ENCODE measurements around the gene TMPO.
"Not testable (repeated sequence)": the region's sequence is repeated elsewhere in the genome, so short reads cannot be mapped to it uniquely, and the experiment has no call there.

TMPO gene

DNA sequence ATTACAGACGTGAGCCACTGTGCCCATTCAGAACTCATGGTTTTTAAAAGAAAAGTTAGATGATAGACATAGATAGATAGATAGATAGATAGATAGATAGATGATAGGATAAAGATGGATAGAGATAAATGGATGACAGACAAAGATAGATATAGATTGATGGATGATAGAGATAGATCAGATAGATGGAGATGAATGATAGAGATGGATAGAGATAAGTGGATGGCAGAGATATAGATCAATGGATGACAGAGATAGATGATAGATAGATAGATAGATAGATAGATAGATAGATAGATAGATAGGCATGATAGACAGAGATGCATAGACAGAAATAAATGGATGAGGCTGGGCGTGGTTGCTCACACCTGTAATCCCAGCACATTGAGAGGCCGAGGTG, 64.4 kb downstream of the TMPO start:
- no peak for DNase-seq

- no peak for DNase-seq
Measured at GRCh38 chr12:98580695-98581094, 65.3 kb downstream of the TMPO start.

GRCh38 chr12:98581101-98581500, 65.7 kb downstream of the TMPO start:
- DNase-seq = no peak

DNA sequence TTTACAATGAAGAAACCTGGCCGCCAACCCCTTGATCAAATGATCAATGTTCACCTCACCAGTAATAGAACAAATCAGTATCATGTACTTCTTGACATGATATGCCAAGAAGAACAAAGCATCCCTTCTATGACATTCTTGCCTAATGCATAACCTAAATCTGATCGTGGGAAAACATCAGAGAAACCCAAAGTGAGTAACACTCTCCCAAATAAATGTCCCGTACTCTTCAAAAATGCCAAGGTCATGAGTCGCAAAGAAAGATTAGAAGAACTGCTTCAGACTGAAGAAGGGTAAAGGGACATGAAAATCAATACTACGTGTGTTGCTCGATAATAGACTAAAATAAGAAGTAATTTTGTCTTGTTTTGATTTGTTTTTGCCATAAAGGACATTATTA, 66.7 kb downstream of the TMPO start:
- no peak for DNase-seq

GRCh38 chr12:98587084-98587483, 71.7 kb downstream of the TMPO start:
- no peak for DNase-seq

GRCh38 chr12:98591209-98591608, 75.8 kb downstream of the TMPO start:
- no peak for DNase-seq

DNA sequence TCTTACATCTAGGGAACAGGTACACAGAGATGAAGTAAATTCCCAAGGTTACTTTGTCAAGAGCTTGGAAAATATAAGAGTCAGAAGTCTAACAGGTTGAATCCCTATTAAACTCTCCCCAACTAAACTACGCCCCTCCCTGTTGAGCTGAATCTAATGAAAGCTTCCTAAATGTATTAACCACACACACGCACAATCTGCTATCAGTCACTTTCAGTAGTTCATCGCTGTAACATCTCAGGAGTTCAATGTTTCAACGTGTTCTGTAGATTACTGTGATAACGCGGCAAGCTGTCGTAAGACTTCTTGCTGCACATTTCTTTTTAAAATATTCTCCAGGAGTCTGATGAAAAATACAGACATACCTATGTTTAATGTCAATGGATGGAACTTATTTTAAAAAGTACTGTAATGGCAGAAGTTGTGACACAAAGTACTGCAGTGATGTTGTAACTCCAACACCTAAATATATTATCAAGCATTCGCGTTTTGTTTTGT, 77.5 kb downstream of the TMPO start:
- DNase-seq = no peak

DNA sequence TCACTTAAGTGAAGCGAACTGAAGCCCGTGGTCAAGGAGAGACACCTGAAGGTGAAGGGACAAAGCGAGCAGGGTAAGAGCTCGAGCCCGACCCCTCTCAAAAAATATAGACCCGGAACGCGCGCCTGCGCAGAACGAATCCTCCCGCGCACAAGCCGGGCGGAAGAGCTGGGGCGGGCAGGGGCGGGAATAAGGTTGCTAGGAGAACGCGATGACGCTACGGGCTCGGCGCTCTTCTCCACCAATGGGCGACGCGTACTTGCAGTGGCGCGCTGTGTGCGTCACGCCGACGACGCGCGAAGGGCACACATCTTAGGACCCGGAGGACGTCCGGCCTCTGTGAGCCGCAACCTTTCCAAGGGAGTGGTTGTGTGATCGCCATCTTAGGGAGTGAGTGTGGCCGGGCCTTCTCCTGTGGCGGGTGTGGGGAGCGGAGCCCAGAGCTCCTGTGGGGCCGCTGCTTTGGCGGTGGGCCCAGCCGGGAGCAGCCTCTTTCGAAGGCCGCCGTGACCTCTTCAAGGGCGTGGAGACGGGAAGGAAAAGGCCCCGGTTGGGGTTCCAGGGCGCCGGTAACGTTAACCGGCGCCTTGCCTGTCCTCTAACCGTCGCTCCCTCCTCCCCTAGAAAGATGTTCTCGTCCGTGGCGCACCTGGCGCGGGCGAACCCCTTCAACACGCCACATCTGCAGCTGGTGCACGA, 78.1 kb downstream of the TMPO start, which contains the start of gene SLC25A3:
TSS of gene SLC25A3 (plus strand) at position 336 of the 699 bp plus-strand sequence. CDS start at position 629, 293 bp downstream.
- peak; percentile 97 for DNase-seq

DNA sequence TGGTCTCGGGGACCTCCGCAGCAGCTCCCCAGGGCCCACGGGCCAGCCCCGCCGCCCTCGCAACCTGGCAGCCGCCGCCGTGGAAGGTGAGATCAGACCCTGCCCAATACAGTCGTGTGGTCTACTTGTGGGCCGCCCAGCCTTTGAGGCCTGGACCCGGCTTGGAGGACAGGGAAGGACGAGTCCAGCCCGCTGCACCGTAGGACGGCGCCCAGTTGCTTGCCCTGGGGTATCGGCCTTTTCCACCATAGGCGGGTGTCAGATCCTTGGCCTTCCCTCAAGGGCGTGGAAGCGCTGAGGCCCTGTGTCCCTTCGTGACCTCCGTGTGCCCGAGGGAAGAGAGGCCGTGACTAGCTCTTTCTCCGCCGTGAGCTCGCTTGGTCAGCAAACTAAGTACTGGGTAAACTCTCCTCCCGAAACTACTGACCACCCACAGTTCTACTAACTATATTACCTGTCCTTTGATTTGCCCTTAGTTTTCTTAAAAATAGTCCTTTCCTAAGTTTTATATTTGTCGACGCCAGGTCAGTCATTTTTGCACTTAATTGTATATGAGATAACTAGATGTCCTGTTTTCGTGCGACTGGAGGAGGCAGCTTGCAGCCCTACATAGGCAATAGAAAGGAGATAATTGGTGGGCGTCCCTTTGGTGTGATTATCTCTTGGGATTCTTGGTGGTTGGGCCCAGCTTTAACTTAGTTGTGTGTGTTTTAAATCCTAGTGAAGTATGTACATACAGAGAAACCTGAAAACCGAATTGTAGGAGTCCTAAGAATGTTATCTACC, 78.9 kb downstream of the TMPO start:
- no peak for DNase-seq

GRCh38 chr12:98595243-98595988, 80.0 kb downstream of the TMPO start:
- no peak for DNase-seq

GRCh38 chr12:98597313-98597712, 81.9 kb downstream of the TMPO start:
- not testable (repeated sequence) for DNase-seq
